LNCAP (cell line): ENCODE results near the gene TUBAL3.

ENCODE experiments used
- CTCF ChIP-seq: fragments of 450-650 bp; IDR thresholded peaks from 2 replicates; pipeline ENCODE4 v1.5.1; 2017; ENCODE audit warnings: mild to moderate bottlenecking

The TUBAL3 gene

GRCh38 chr10:5419466-5420094, 15.0 kb upstream of the TUBAL3 start:
- no peak for TF ChIP-seq CTCF

GRCh38 chr10:5418584-5418983, 14.0 kb upstream of the TUBAL3 start:
- TF ChIP-seq CTCF, result no peak

- no peak for TF ChIP-seq CTCF
These were observed 12.4 kb upstream of the TUBAL3 start for GRCh38 chr10:5416981-5417380.

- no peak for TF ChIP-seq CTCF
These were observed 8.6 kb upstream of the TUBAL3 start for GRCh38 chr10:5413012-5413938.

GRCh38 chr10:5412277-5412941, 7.8 kb upstream of the TUBAL3 start, which contains the start of gene NET1:
Gene NET1 (plus strand): TSS chr10:5412557. CDS start chr10:5412693, 136 bp downstream.
- no peak for TF ChIP-seq CTCF

- TF ChIP-seq CTCF, result no peak
These were observed 7.3 kb upstream of the TUBAL3 start for GRCh38 chr10:5411941-5412276.

- TF ChIP-seq CTCF, result no peak
These were observed 2.3 kb upstream of the TUBAL3 start for GRCh38 chr10:5406918-5407317.
